NCI-H187 (cell line): Measurements from ENCODE around the gene FILIP1L.

Experiments used
- DNase-seq, 2 experiments: peaks; one replicate each; lab custom pipeline; 2025; lab: John Stamatoyannopoulos, UW

Gene FILIP1L

DNA sequence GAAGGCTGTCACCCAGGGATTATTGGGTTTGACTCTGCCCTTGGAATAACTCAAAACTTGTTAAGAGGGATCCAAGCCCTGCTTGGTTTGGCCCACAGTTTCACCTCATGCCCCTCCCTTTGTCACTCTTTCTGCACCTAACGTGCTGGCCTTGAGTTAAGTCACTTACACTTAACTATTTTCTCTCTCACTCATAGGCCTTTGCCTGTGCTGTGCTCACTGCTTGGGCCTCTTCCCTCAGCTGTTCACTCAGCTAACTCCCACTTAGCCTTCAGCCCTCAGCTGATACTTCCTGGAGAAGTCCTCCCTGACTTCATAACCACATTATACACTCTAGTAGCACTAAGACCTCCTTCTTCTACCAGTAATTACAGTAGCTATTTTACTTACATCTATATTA, 163.4 kb downstream of the FILIP1L start:
- no peak for DNase-seq

DNA sequence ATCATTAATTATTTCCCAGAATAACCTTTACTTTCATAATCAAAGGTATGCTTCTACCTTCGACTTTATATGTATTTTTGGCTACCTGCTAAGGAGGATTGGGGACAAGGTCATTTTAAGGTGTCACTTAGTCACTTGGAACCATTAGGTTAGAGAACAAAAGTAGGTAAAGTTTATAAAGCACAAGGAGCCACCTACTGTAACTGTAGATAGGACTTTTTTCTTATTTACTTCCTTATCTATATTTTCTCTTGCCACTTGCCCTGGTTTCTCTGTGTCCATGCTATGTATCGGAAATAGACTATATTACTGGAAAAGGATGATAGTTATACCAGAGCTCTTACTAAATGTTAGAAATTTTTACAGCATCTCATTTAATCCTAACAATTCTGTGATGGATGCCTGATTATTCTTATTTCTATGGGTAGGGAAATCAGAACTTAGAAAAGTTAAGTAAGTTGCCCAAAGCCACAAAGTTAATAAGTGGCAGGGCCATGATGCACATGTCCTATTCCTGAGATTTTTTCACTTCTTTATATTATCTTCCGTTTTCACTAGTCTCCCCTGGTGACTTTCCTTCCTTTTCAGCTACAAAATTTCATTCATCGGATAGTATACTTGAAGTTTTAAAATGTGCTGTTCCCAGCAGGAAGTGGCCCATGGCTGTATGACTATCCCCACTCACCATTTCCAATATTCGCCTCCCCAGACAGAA, 164.2 kb downstream of the FILIP1L start:
- no peak for DNase-seq

DNA sequence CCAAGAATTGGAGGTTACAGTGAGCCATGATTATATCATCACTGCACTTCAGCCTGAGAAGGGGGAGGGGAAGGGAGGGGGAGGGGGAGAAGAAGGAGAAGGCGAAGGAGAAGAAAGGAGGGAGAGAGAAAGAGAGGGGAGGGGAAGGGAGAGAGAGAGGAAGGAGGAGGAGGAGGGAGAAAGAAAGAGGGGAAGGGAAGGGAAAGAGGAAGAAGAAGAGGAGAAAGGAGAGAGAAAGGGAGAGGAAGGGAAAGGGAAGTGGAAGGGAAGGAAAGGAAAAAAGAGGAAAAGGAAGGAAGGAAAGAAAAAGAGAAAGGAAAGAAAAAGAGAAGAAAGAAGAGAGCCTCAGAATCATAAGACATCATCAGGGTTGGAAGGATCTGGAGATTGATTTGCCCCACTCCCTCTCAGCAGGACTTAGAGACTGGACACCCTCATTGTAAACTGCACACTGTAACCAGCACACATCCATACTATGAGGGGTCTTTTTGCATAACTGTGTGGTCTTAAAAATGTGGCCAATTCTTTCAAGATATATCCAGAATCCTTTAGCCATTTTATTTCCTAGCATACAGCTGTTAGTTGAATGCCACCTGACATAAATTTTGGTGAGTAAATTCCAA, 165.7 kb downstream of the FILIP1L start:
- DNase-seq, result no peak

DNA sequence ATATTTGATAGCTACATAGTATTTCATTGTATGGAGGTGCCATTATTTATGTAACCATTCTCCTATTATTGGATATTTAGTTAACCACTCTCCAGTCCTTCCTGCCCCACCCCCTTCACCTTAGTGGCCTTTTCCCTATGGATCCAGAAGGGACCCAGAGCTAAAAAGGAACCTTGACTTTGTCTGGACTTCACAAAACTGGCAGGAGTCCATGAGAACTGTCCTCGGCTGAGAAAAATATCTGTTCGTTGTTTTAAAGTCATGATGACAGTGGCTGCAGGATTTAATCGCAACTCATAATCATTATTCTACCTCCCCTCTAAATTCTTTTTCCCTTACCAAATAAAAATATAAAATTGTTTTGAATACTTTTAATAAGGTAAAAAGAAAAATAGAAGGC, 166.9 kb downstream of the FILIP1L start:
- no peak for DNase-seq

DNA sequence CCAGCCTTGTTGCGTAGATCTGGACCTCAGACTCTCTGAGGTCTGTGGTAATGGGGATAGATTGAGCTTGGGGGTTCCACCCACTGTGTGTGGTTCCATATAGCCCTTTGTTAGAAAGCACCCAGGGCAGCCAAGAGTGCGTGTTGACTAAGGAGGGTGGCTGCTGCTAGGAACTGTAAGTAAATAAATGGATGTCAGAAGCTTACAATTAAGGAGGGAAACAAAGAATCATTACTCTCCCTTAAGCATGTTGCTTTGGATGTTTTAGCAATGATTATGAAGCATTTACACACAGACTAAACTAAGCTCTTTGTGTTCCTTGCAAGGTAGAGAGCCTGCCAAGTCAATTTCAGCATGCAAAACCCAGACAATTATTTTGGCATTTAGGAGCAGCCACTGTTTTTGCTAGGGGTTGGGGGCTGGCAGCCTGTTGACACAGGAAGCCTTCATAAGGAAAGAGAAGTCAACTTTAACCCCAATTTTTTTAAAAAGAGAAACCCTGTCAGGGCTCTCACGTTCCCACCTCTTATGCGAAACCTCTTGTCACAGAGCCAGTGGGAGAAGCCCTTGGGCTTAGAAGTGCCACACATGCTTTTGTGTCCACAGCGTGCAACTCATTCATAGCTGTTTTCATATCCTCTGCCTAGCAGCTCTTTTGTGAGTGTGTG, 168.8 kb downstream of the FILIP1L start:
- no peak for DNase-seq

DNA sequence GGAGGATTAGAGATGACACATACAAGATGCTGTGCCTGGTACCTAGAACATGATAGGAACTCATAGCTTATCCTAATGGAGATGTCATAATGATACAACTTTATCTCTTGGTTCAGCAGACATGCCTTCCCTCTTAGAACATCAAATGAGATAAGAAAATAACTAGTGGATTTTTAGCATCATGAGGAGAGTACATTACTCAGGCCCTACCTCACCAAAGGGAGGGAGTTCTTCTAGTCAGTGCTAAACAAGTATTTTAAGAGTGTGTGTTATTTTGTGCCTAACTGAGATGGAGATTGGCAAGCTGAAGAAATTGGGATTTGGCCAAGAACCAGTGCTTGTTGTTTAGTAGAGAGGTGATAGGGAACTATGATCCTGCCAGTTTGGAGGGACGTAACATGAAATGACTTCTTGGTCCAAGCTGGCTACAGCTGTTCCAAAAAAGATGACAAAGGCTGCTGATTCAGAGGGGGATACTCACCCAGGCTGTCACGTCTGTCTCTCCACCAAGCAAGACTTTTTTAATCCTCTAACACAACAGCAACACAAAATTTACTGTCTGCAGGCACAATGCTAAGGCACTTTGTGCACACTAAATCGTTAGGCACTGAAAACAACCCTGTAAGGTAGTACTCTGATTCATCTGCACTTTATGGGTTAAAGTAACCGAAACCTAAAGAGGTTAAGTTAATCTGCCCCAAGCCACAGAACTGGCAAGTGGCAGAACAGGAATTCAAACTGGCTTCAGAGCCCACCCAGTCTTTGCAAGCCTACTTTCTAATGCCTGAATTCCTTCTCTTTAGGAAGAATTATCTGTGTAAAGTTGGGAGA, 170.2 kb downstream of the FILIP1L start:
- no peak for DNase-seq

DNA sequence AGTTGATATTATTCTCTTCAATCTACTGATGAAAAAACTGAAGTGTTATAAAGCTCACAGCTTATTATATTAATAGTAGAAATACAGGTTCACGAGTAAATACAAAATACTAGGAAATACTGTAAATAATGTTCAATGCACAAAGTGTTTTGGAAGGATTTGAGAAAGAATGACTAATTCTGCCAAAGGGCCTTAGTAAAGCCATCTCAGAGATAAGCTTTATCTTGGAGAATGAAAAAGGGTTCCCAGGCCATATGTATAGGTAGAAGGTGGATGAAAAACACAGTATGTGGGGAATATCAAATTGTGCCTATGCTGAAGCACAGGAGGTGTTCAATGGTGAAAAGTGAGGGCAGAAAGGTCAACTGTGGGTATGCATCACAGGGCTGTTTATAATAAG, 173.1 kb downstream of the FILIP1L start:
- DNase-seq, result no peak

DNA sequence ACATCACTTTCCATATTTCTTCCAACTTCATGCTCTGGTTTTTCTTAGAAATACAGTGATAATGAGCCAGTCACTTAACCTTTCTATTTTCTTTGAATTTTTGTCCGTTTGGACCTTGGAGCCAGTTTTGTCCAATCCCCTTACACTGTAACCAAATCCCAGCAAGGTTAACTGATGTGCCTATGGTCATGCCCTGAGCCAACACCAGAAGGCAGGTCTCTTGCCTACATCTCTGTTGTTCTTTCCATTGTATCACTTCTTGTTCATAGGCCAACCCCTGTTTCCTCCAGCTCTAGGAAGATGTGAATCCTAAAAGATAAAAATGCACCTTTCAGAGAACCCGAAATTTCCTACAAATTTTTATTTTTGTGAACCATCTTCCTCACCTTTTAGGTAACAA, 174.0 kb downstream of the FILIP1L start:
- DNase-seq, result no peak

DNA sequence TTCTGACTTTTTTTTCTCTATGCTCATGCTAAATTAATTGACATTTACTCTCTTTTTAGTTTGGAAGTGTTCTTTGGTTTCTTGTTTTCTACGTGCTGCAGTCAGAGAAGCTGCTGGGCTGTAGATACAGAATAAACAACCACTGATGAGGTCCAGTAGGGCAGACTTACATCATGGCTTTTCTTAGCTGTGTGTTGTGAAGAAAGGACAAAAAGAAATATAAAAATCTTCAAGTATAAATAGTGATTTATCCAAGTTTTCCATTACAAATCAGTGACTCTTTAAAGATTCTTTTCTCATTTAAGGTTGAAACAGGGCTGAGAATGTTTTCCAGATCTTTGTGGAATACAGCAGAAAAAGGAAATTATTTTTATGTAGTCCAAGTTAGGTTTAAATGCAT, 174.4 kb downstream of the FILIP1L start:
- DNase-seq, result no peak

DNA sequence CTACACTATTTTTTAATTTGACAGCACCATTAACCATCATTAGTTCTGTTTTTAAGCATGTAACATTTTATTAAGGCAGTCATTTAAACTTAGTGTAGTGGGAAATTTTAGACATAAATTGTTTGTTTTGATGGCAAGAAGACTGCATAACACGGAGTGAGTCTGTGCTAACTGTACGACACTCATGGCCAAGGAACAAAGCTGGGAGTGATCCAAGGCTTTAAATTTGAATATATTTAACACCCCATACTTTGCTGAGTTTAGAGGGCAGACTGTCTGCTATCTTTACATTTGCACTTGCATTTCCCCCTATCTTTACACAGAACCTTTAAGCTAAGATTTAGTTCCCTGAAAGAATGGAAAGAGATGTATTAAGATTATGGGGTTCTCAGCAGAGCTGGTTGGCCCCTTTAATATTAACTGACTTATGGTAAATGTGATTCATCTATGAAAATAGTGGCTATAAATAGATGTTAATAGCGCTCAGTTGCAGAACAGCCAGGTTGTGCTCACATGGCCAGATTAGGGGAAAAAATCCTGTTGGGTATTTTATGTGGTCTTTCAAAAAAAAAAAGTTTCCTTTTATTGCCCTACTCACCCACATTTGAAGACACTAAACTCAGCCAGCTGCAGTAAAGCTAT, 175.9 kb downstream of the FILIP1L start:
- no peak for DNase-seq

DNA sequence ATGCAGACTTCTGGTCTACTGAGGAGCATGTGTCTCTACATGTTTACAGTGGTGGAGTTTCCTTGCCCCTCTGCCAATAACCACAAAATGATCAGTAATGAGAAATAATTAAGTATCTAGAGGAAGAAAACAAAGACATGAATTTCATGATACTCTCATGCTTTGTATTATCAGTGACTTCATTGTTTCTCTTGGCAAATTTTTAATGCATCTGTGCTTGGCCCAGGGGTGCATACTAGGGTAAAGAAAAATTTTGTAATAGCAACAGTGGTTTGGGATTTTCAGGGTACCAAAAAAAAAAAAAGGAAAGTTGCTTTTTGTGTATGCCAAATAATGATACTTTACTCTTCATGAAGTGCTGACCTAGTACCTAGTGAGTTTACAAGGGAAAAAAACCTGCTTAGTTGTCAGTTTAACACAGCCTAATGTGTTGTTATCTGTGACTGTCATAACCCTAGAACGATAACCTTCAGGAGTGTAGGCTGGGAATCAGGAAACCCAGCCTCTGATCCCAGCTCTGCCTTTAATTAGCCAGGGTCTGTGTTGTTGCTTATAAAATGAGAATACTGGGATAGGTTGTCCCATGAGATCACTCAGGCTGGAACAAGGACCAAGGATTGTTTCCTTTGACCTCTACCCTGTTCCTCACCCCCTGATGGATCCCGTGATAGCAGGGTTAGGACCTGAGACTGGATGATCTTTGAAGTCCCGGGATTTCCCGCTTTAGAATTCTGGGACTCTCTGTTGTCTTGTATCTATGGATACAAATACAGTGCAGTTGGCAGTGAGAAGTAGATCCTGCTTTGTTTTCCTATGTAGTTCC, 179.1 kb downstream of the FILIP1L start:
- DNase-seq, result no peak

DNA sequence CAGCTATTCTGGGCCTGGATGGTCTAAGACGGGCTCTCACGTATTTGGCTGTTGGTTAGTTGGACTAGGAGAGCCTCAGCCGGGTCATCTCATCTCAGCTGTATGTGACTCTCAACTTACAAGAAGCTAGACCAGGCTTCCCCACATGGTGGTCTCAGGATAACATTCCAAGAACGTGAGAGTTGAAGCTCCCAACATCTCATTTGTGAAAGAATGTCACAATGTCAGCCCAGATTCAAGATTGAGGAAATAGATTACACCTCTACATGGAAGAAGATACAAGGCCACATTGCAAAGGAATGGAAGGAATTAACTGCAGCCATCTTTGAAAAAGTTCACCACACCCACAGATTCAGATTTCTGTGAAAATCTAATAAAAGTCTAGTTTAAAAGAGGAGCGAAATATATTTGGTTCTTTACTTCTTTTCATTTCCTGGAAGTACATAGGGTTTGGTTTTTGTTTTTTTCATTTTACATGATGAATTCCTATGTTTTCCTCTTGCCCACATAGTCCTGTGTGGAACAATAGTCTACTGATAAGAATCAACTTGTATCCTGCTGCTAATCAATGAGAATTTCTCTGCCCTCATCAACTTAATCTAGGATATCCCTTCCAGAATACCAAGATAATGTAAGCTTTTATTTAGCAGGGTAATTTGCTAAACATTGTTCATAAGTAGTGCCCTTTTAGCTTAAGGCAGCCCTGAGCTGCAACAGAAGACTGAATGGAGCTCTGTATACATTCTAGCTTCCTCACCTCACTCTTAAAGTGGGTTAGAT, 180.1 kb downstream of the FILIP1L start:
- DNase-seq, result no peak

DNA sequence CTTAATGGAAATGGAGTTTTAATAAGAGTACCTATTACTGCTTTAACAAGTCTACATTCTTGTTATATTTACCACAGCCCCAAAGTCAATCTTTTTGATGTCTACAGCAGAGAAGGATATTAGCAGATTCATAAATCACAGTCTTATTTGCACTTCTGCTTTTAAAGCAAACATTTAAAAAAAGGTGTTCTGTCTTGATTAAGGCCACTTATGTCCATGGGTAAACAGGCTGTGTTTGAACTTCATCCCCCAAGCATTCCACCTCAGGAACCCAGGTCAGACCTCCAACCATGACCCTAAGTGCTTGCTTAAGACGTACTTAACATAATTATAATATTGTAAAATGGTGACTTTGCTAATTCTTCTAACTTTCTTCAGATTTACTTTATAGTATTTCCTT, 183.2 kb downstream of the FILIP1L start:
- no peak for DNase-seq

DNA sequence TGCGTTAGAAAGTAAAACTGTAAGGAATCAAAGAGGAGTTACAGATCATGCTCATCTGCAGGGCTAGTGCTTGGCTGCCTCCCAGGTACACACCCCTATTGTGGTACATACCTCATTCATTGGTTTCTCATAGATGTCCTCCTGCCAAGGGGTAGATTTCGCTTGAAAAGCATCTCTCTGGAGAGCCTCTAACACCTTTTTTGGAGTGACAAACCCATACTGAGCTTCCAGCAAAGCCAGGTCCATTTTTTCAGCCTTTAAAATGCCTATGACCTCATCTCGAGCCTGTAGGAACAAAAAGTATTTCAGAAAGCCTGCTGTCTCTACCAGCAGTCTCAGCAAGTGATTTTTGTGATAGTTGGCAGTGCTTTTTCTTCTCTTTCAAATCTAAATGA, 184.6 kb downstream of the FILIP1L start:
- no peak for DNase-seq

DNA sequence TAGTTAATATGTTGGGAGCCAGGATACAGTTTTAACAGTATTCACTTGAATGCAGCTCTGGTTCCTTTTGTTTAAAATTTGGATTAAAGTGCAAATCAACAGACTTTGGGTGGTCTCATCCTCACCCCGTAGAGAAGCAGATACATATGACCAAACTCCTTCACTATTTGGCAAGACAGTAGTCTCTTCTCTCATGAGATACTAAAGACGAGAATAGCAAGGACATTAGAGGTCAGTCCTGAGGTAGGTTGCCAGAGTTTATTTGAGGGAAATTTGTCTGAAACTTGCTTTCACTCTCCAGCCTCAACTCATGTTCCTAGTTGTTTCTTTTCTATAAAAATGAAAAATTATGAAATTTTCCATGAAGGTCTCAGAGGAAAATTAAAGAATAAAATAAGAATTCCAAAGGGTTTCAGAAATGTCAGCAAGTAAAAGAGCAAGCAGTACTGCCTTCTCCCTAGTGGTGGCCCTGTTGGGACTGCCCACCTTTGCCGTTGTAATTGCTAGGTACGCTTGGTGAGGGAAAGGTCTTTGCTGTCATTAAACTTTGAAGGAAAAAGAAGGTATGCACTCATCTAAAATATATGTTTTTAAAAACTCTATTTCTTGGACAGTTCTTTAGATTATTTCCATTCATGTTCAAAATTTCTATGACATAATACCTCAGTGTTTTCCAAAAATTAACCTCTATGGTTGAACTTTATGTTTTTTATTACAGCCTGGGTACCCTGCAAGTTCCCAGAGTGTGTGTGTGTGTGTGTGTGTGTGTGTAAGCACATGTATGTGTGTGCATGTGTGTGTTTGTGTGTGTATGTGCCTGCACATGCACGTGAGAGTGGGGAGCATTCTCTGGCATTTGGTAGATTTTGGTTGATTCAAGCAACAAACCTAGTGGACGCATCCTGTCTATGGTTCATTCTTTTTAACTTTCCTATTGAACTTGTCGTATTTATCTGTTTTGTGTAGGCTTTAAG, 185.2 kb downstream of the FILIP1L start:
- DNase-seq, result no peak

DNA sequence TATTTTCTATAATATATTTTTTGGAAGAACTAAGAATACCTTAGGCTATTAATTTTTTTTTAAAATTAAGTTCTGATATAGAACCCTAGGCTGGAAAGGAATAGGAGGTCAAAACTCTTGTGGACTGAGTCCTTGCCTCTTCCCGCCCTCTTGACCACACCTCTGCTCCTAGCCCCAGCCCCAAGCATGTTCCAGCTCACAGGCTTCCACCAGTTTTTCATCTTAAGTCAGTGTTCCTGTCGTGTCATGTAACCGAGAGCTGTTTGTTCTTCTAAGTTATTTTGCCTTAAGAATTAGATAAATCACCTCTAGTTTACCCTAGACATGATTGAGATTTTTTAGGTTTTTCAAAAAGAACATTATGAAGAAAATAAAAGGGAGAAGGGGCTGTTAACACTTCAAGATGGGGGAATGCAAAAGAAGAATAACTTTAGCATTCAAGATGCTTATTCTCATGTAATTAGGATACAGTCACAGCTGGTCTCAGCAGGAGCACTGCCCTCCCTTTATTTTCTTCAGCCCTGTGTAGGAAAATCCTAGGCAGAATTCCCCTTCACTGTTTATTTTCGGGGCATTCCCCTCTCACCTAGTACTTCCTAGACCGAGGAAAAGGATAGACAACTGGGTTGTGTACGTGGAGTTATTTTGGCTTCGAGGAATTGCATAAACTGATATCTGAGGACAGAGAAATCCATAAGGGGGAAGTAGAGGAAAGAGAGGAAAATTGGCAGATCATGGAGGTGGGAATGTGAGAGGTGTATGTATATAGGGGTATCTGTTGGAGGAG, 186.4 kb downstream of the FILIP1L start:
- DNase-seq, result no peak

DNA sequence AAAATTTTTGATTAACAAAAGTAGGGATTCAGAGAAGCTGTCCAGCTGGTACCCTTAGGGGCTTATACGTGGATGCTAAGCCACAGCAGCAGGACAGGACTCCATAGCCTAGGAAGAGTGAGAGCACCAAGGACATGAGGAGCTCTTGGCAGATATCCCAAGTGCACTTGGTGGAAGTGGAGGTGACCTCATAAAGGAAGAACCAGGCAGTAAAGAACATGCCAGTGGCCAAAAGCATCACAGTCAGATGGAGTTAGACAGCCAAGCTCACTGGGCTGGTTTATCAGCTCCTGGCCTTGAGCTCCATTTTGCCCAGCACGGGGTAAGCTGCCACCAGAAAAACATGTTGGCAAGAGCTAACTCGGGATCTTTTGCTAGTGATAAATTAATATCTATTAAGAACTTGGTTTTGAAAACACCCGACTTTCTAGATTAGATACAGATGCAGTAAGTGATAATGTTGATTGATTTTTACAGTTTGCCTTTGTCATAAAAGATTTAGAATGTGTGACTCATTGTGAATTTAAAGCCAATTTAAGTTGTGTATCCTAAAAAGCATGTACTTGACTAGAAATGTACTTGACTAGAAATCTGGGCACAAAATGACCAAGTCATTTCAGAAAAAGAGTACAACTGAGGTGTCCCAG, 188.6 kb downstream of the FILIP1L start:
- DNase-seq, result no peak

DNA sequence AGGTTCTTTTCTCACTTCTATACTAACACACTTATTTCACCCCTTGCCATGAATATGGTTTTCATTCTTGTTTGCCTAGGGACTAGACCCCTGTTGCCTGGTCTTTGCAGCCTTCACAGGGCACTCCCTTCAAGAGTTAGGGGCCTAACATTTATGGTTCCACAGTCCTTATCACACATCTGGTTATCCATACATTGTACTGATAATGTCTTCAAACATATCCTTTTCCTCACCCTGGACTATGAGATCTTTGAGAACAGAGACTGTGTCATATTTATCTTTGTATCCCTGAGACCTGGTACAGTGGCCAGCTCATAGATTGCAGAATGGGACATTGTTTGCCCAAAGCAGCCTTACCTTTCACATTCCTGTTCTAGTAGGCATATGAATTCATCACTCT, 190.4 kb downstream of the FILIP1L start:
- no peak for DNase-seq
